Measurements from ENCODE around the gene CD151.

DNA sequence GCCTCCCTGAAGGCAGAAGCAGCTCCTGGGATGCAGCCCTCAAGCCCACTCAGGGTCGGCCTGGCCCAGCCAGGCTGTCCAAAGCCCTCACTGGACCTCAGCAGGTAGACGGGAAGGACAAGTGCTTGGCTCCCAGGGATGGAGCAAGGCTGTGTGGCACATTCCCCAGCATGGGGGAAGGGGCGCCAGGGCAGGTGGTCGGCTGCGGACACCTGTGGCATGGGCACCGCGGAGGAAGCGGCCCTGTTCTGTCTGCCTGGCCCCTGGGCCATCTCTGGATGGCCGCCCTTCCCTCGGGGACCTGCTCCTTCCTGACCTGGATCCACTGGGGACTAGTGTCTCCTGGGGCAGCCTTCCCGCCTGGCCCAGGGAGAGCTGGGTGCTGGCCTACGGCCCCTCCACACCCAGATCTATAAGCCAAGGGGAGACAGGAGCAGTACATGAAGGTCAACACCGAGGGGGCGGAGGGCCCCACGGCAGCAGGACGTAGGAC lies 51.9 kb downstream of the CD151 start:
- TF ChIP-seq, protein P1, sequence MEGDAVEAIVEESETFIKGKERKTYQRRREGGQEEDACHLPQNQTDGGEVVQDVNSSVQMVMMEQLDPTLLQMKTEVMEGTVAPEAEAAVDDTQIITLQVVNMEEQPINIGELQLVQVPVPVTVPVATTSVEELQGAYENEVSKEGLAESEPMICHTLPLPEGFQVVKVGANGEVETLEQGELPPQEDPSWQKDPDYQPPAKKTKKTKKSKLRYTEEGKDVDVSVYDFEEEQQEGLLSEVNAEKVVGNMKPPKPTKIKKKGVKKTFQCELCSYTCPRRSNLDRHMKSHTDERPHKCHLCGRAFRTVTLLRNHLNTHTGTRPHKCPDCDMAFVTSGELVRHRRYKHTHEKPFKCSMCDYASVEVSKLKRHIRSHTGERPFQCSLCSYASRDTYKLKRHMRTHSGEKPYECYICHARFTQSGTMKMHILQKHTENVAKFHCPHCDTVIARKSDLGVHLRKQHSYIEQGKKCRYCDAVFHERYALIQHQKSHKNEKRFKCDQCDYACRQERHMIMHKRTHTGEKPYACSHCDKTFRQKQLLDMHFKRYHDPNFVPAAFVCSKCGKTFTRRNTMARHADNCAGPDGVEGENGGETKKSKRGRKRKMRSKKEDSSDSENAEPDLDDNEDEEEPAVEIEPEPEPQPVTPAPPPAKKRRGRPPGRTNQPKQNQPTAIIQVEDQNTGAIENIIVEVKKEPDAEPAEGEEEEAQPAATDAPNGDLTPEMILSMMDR (conservative IDR thresholded peaks at IDR 0.05; ENCODE audit: low read length): no peak
- TF ChIP-seq EZH2phosphoT487 (IDR thresholded peaks at IDR 0.05; ENCODE audit: borderline replicate concordance, low read depth, low read length): no peak
